HepG2 (cell line): ENCODE results near the gene C2orf15. TPM values are rescaled to one million over a fixed set of nuclear protein-coding genes. Genes with fewer than 3 reads are reported as not detected.

Experiments used
- CBFB ChIP-seq: sonication (generic); formaldehyde crosslinking; IDR thresholded peaks from 2 replicates; pipeline ENCODE4 v1.4.0; 2020; ENCODE audit warnings: missing genetic modification reagents
- IKZF4 ChIP-seq: sonication (generic); formaldehyde crosslinking; IDR thresholded peaks from 2 replicates; pipeline ENCODE4 v1.5.1; 2020; ENCODE audit warnings: borderline replicate concordance, mild to moderate bottlenecking, low read depth, missing genetic modification reagents; ENCODE audit errors: not compliant biosample characterization
- KDM1A ChIP-seq: IDR thresholded peaks from 2 replicates; pipeline ENCODE4 v1.6.1; 2016; ENCODE audit warnings: missing compliant biosample characterization
- MAZ ChIP-seq, 2 experiments: sonication (generic) in 1 of 2; formaldehyde crosslinking in 1 of 2; IDR thresholded peaks; 2 replicates each; pipeline versions ENCODE4 v1.5.0 to v1.6.1; 2012 to 2020; ENCODE audit warnings: low read depth in 2 of 2, mild to moderate bottlenecking in 2 of 2, borderline replicate concordance in 1 of 2, improper control_type of control experiment in 1 of 2, low read length in 1 of 2, missing genetic modification reagents in 1 of 2, moderate library complexity in 1 of 2
- MBD4 ChIP-seq: IDR thresholded peaks from 2 replicates; pipeline ENCODE4 v1.6.1; 2012; ENCODE audit warnings: low read length, inconsistent platforms, borderline replicate concordance
- MYNN ChIP-seq: sonication (generic); formaldehyde crosslinking; IDR thresholded peaks from 2 replicates; pipeline ENCODE4 v1.4.0; 2020; ENCODE audit warnings: mild to moderate bottlenecking, low read depth, missing genetic modification reagents
- SRSF9 ChIP-seq: fragments of 200-400 bp; formaldehyde crosslinking; IDR thresholded peaks from 2 replicates; pipeline ENCODE4 v1.6.1; 2018; ENCODE audit warnings: borderline replicate concordance, mild to moderate bottlenecking, low read depth, low read length; ENCODE audit not compliant: insufficient read depth, poor library complexity, severe bottlenecking
- STAT6 ChIP-seq: sonication (generic); formaldehyde crosslinking; IDR thresholded peaks from 2 replicates; pipeline ENCODE4 v1.4.0; 2020; ENCODE audit warnings: missing genetic modification reagents, mild to moderate bottlenecking, borderline replicate concordance
- TBX3 ChIP-seq: fragments of 450-650 bp; IDR thresholded peaks from 2 replicates; pipeline ENCODE4 v1.6.1; 2017; ENCODE audit warnings: antibody characterized with exemption, mild to moderate bottlenecking, inconsistent platforms, borderline replicate concordance
- TFE3 ChIP-seq: IDR thresholded peaks from 2 replicates; pipeline ENCODE4 v1.6.1; 2016
- THAP8 ChIP-seq: sonication (generic); formaldehyde crosslinking; IDR thresholded peaks from 2 replicates; pipeline ENCODE4 v1.5.1; 2020; ENCODE audit warnings: missing genetic modification reagents, mild to moderate bottlenecking, borderline replicate concordance
- U2AF2 ChIP-seq: fragments of 200-400 bp; formaldehyde crosslinking; IDR thresholded peaks from 2 replicates; pipeline ENCODE4 v1.6.1; 2017; ENCODE audit warnings: low read depth, mild to moderate bottlenecking, low read length
- ZNF383 ChIP-seq: sonication (generic); formaldehyde crosslinking; IDR thresholded peaks from 2 replicates; pipeline ENCODE4 v1.4.0; 2020; ENCODE audit warnings: missing genetic modification reagents, mild to moderate bottlenecking, borderline replicate concordance
- polyA plus RNA-seq, 8 experiments: library from polyadenylated mRNA; depleted of rRNA in 3 of 8; stranded (reverse) in 7 of 8; unstranded in 1 of 8; fragments of >200 nt; fragmentation: Illumina TruSeq in 4 of 8; extraction: Trizol in 4 of 8; gene quantifications; 2 replicates each; pipeline versions ENCODE4 v1.2.1 to v1.2.3, GENCODE V29; 2011 to 2016; ENCODE audit warnings: low read depth in 4 of 8, missing spikeins in 1 of 8, mixed read lengths in 1 of 8; ENCODE audit not compliant: insufficient read depth in 1 of 8
- total RNA-seq, 5 experiments: library from RNA; depleted of rRNA; stranded (reverse); fragments of >200 nt; fragmentation: Illumina TruSeq; extraction: Trizol; gene quantifications; 2 replicates each; pipeline ENCODE4 v1.2.3, GENCODE V29; 2016; ENCODE audit warnings: low read depth in 1 of 5
- TF ChIP-seq, protein P1 (sequence below): sonication (generic); formaldehyde crosslinking; IDR thresholded peaks from 2 replicates; pipeline ENCODE4 v1.5.0; 2020; ENCODE audit warnings: missing genetic modification reagents, mild to moderate bottlenecking, borderline replicate concordance
- TF ChIP-seq, protein P2 (sequence below): sonication (generic); formaldehyde crosslinking; IDR thresholded peaks from 2 replicates; pipeline ENCODE4 v1.5.0; 2020; ENCODE audit warnings: mild to moderate bottlenecking, missing genetic modification reagents, borderline replicate concordance
- TF ChIP-seq, protein P3 (sequence below): sonication (generic); formaldehyde crosslinking; IDR thresholded peaks from 2 replicates; pipeline ENCODE4 v1.4.0; 2020; ENCODE audit warnings: mild to moderate bottlenecking, low read depth, missing genetic modification reagents

The C2orf15 gene
- total and polyA plus RNA-seq, 2 of the 13 experiments (the other 11 are each of a cell fraction or from before 2014, with no cell fraction given) = 5.5 to 8.3 TPM

GRCh38 chr2:99180755-99181623 lies 39.5 kb downstream of the C2orf15 start, which contains the start of the genes MITD1 and MRPL30 (continued):
- TF ChIP-seq STAT6 (CRISPR knock-in tag) (peak; percentile 92), CBFB (CRISPR knock-in tag) (peak; percentile 88; the same call in 1 of the 2 replicates), MAZ (IDR thresholded peaks at IDR 0.05; ENCODE audit: borderline replicate concordance, low read depth, low read length) (peak; percentile 96), MAZ (CRISPR knock-in tag; IDR thresholded peaks at IDR 0.05; ENCODE audit: low read depth) (peak; percentile 84), U2AF2 (peak; percentile 86; the same call in 1 of the 2 replicates), THAP8 (CRISPR knock-in tag) (no peak; the same call in 1 of the 2 replicates), TFE3 (CRISPR knock-in tag) (peak; percentile 98), KDM1A (CRISPR knock-in tag) (no peak), SRSF9 (no peak), MYNN (CRISPR knock-in tag) (peak; percentile 90), IKZF4 (CRISPR knock-in tag) (peak; percentile 57), TBX3 (no peak), ZNF383 (no peak; the same call in 1 of the 2 replicates), MBD4 (peak; percentile 84; the same call in 1 of the 2 replicates)
- TF ChIP-seq, protein P1, sequence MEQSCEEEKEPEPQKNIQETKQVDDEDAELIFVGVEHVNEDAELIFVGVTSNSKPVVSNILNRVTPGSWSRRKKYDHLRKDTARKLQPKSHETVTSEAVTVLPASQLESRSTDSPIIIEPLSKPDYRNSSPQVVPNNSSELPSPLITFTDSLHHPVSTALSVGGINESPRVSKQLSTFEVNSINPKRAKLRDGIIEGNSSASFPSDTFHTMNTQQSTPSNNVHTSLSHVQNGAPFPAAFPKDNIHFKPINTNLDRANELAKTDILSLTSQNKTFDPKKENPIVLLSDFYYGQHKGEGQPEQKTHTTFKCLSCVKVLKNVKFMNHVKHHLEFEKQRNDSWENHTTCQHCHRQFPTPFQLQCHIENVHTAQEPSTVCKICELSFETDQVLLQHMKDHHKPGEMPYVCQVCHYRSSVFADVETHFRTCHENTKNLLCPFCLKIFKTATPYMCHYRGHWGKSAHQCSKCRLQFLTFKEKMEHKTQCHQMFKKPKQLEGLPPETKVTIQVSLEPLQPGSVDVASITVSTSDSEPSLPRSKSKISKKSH (CRISPR knock-in tag) = peak; percentile 79; the same call in 1 of the 2 replicates
- TF ChIP-seq, protein P2, sequence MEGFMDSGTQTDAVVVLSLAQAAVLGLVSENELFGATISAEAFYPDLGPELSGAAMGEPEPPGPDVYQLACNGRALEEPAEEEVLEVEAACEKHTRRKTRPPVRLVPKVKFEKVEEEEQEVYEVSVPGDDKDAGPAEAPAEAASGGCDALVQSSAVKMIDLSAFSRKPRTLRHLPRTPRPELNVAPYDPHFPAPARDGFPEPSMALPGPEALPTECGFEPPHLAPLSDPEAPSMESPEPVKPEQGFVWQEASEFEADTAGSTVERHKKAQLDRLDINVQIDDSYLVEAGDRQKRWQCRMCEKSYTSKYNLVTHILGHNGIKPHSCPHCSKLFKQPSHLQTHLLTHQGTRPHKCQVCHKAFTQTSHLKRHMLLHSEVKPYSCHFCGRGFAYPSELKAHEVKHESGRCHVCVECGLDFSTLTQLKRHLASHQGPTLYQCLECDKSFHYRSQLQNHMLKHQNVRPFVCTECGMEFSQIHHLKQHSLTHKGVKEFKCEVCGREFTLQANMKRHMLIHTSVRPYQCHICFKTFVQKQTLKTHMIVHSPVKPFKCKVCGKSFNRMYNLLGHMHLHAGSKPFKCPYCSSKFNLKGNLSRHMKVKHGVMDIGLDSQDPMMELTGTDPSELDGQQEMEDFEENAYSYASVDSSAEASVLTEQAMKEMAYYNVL (CRISPR knock-in tag) = peak; percentile 73; the same call in 1 of the 2 replicates
- TF ChIP-seq, protein P3, sequence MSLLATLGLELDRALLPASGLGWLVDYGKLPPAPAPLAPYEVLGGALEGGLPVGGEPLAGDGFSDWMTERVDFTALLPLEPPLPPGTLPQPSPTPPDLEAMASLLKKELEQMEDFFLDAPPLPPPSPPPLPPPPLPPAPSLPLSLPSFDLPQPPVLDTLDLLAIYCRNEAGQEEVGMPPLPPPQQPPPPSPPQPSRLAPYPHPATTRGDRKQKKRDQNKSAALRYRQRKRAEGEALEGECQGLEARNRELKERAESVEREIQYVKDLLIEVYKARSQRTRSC (CRISPR knock-in tag) = peak; percentile 62; the same call in 1 of the 2 replicates
